Dermis blood vessel endothelial cell (primary cell): ENCODE data around the gene PTPRG. TPM values are rescaled to one million over a fixed set of nuclear protein-coding genes. Genes with fewer than 3 reads are reported as not detected.

Experiments
- DNase-seq: peaks from one replicate; pipeline ENCODE4 v3.0.0; 2010
- total RNA-seq: library from RNA; depleted of rRNA; stranded (reverse); fragments of >200 nt; gene quantifications from 2 replicates; pipeline ENCODE4 v1.2.3, GENCODE V29; 2014

Gene PTPRG
- total RNA-seq, 1 donor from 2014 or later: 26.0 TPM

DNA sequence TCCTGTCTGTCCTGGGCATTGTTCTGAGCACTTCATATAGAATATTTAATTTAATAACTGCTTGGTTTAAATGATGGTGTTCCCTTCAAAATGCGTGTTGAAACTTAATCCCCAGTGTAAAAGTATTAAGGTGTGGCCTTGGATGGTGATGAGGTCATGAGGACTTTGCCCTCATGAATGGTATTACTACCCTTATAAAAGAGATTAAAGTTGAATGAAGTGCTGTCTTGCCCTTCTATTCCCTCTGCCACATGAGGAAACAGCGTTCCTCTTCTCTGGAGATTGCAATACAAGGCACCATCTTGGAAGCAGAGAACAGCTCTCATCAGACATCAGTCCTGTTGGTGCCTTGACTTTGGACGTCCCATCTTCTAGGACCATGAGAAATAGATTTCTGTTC lies 374.4 kb downstream of the PTPRG start:
- DNase-seq: no peak

DNA sequence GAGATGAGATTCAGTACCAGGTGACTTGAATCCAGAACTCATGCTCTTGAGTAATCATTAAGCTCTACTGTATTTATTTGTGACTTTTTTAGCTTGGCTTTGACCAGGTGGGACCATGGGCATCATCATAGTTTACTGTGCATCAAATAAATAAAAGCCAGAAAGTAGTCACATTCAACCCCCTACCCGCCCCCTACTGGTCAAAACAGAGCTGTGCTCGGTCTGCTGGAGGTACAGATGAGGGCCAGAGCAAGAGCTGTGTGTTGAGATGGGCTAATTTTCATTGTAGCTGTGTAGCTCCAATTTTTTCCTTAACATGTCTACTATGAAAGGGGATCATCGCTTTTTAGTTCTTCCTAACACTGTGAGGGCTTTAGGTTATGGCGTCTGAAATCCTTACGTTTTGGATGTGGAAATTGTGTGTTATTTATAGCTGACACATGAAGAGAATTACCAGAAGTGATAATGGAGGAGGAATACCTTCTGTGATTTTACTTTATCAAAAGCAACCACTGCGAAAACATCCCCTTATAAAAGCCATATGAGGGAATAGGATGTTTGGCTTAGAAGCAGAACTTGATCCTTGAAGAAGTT lies 375.1 kb downstream of the PTPRG start:
- peak; percentile 66 for DNase-seq

DNA sequence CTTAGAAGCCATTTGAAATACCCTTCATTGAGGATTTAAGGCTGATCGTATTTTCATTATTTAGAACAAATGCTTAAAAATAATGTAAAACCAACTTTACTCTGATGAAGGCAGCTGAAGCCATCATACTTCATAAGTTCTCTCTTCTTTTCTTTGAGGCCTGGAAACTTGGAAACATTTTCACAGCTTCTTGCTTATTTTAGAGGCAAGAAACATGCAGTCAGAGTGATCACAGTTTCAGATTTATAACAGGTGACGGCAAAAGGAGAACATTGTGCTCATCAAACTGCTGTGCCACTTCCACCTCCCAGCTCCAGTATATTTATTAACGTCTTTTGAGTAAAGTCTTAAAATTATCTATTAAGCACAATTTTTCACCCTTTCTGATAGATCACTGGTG lies 376.1 kb downstream of the PTPRG start:
- no peak for DNase-seq

DNA sequence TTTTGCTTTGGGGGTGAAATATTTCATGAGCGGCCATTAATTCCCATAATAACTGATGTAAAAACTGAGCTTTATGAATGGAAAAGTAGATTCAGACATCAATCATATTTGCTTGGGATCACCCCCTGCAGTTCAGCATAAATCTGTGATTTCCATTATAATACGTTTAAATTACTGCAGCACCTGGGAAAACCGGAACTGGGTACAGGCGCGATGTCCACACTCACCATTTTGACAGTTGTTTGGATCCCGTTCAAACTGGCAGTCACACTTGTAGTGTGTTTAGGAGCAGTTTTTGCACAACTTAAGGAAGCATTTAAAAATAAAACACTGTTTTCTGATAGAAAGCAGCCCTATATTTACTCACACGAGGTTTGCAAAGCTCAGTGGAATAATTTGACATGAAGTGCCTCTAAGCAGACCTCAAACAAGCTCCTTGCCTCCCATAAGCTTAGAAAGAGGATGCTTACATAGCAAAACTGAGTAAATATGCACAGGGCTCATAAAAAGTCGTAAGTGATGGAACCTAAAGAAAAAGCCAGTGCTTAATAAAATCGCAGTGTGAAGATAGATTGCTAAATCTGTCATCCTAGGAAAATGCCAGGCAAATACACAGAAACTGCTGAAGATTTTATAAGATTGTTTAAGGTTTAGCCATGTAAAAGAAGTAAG lies 377.6 kb downstream of the PTPRG start:
- DNase-seq: no peak

DNA sequence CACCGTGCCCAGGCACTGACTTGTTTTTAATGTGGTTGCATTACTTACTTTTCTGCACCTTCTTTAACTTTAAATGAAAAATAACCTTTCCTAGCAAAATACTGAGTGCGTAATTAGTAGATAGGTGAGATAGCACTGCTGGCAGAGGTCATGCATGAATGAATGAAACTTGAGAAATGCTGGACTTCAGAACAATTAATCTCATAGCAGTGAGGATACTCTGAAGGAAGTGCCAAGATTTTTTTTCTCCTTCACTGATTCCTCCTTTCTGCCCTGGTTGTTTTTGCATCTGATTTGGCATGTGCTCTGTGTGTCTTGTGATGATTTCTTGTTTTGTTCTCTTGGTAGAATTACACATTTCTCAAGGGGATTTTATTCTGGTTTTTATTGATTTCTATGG lies 378.9 kb downstream of the PTPRG start:
- DNase-seq: no peak

DNA sequence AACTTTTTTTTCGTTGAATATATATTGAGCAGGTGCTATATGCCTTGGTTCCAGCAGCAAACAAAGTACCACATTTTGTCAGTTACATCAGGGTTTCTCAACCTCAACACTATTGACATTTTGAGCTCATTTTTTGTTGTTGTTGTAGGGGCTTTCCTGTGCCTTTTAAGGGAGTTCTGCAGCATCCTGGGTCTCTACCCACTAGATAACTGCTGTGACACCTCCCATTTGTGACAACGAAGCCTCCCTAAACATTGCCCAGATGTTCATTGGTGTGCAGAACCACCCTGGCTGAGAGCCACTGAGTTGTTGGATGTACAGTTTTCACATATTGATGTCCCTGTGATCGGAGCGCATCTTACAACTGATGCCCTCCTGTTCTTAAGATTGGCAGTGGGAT lies 382.6 kb downstream of the PTPRG start:
- DNase-seq: no peak

DNA sequence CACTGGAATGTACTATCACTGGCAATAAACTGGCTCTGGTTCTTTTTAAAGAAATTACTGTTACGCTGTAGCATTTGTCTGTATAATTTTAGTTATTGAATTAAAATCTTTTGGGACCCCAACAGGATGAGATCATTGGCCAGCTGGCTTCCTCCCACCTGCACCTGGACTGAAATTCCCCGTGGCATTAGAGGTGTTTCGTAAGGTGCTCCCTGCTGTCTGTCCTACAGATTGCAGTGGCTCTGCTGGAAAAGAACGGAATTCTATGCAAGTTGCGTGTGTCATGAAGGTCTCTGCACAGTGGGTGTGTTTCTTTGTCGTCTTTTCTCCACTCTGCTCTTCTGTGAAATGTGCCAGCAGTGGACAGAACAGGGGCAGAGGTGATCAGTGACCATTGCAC lies 383.4 kb downstream of the PTPRG start:
- DNase-seq: no peak

DNA sequence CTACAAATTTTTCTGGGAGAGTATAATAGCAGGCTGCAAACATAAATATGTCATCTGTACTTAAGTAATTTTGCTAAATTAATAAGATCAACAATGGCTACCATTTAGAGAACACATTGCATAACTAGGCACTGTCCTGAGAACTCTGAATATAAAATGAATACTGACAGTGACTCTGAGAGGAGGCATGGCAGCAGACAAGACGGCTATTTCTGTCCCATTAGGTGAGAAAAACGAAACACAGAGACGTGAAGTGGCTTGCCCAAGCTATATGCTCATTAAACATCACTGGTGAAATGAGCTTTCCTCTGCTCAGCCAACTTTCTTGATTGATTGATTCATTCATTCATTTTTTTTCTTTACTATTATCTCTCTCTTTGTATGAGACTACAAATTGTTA lies 384.3 kb downstream of the PTPRG start:
- DNase-seq: no peak

DNA sequence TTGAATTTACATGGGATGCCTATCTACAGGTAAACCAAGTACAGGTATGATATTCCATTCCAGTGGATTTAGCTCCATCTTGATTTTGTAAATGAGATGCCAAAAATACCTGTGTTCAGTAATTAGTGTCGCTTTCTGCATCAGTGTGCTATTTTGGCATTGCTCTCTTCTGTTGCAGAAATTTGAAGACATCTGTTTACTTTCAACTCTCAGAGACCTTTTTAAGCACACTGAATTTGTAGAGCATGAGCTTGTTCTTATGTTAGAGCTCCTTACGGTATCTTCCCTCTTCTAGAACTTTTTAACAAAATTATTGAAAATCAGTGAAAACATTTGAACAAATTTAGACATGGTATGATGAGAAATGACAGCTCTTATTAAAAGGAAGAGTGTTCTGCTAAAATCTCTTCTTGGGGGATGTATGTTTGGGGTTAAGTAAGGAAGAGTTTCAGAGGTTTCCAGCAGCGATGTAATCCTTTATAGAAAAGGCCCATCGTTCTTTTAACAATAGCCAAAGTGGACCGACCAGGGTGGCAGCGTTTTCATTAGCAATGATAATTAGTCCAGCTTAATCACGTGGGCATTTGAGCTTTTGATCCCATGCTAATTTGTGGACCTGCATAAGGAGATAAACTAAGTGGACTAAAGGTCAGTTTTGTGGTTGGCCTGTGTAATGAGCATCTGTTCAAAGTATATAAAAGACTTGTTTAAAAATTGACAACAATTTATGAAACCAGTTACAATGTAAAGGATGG lies 385.4 kb downstream of the PTPRG start:
- DNase-seq: no peak

DNA sequence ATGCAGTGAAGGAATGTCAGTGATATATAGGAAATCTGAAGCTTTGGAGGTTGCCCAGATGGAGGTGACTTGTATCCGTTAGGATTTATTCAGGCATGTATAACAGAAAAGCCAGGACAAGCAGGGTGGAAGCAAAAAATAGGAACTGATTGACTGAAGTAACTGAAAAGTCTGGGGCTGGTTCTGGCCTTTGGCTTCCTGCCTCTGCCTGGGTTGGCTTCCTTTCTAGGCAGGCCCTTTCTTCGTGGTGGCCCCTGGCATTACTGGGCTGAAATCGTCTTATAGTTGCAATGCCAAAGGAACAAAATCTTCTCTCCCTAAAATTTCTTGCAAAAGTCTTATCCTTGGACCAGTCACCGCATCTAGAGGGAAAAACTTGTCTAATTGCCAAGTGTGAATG lies 386.1 kb downstream of the PTPRG start:
- DNase-seq: no peak

DNA sequence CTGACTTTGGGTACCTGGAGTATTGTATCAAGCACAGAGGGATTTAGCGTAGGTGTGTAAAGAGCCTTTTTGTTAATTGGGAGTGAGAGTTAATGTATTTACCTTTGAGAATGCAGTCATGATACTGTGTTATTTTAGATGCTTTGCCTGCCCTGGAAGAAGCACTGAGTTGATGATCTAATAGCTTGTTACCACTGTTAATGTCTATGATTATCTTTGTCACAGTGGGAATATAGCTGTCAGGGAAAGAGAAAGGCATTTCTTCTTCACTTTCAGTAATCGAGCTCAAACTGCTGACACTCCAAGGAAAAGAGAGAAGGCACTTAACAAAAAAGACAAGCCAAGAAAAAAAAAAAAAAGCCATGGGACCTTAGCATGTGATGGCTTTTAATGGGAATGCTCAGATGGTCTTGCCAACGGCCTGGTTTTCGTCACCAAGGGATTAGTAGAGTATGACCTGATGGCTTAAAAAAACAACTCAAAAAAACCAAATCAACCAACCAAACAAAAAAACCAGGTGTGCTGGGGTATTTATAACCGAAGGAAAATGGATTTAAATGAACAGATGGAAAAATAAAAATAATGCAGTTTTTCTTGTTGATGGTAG lies 387.4 kb downstream of the PTPRG start:
- no peak for DNase-seq

DNA sequence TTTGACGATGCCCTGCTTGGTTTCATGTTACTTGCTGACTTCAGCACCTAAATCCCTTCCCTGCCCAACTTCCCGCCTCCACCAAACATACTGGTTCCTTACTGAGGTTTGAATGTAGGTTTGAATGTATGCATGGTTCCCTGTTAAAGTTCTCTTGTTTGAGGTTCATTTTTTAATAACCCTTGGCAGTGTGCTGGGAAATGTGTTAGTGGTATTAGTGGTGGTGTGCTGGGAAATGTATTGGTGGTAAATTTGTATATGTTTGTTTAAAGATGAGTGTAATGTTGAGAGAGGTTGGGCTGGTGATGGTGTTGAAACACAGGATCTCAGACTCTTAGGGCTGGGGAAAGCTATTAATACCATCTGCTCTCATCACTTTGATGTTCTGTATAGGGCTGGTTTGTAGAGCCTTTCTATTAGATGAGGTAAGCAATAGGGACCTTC lies 392.7 kb downstream of the PTPRG start:
- no peak for DNase-seq

DNA sequence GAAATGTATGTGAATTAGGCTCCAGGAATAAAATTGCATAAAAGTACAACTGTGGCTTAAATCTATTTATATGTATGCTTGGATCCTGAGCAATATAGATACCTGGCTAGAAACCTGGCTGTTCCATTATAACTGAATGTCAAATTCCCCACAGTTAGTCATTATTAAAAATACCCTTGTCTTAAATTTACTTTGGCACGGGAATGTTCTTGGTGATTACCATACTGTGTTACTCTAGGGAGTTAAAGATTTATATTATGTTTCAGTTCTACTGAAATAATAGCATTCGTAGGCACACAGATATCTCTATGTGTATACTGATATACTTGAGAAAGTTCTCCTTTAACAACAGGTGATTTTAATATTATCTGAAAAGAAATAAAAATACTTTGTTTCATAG lies 394.1 kb downstream of the PTPRG start:
- no peak for DNase-seq

DNA sequence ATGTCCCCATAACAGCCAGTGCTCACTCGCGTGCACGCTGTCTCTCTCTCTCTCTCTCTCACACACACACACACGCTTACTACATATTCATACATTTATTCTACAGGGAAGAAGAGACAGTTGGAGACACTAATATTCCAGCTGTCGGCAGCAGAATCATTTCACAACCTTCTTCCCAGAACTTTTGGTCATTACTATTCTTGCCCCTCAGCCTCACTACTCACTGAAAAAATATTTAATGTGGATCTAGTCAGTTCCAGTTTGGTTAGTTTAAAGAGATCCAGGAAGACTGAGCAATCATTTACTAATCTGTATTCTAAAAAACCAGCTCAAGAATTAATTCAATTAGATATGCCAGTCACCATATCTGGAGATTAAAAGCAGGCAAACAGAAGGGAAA lies 394.9 kb downstream of the PTPRG start:
- DNase-seq: no peak

DNA sequence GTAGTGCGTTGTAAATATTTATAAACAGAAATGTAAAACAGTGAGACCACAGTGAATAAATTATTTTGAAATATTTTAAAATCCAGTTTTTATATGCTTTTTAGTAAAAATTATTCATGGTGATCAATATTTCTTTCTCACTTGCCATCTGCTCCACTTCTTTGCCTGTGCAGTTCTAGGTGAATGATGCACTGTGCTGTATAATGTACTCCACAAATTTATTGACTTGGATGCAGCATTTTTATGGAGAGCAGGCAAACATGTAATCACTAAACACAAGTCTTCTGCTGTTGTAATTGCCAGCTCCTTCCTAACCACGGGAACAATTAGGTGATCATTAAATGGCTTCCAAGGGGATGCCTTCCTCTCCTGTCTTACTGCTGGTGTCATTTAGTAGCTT lies 395.9 kb downstream of the PTPRG start:
- no peak for DNase-seq

DNA sequence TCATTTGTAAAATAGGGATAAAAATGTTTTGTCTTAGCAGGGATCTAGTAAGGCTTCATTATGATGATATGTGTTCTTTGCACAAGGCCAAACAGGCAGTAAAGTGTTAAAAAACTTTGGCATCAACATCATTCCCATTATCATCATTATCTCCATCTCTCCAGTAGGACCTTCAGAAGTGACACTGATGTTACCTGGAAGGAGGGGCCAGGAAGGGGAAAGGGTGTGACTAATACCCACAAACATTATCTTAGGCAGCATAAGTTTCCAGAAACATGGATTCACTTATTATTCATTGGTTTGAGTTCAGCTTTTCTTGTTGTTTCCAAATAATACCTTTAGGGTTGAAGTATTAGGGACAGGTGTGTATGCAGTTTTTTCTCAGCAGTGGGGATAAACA lies 399.6 kb downstream of the PTPRG start:
- DNase-seq: no peak

DNA sequence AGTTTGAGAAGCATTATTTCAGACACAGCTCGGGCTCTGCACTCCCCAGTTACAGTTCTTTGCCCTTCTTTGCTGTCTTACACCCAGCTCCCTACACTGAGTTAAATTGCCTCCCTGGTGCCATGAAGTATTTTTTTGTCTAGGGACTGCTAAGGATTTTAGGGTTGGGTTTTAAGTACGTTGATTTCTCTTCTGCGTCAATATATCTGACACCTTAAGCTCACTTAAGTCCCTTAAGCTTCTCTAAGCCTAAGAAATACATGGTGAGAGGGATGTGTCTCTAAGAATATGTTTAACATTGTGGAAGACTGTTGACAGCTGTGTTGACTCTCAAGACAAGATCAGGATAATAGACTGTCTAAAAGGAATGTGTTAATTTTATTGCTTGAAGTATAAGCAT lies 400.5 kb downstream of the PTPRG start:
- DNase-seq: no peak

DNA sequence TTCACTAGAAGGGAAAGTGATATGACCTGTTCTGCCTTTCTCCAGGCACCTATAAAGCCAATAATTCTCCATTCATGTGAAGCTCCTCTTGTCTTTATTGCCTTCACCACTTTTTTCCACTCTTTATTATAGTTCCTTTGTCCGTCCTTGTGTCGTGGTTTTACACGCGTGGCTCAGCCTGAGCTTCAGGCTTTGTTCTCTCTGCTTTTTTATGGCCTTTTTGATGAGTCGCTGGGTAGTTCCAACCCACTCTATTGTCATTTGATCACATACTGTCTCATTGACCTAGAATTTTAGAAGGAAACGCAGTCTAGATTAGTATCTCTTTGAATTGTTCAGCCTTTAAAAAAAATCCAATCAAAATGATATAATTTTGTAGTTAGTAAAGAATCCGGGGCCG lies 403.2 kb downstream of the PTPRG start:
- no peak for DNase-seq

DNA sequence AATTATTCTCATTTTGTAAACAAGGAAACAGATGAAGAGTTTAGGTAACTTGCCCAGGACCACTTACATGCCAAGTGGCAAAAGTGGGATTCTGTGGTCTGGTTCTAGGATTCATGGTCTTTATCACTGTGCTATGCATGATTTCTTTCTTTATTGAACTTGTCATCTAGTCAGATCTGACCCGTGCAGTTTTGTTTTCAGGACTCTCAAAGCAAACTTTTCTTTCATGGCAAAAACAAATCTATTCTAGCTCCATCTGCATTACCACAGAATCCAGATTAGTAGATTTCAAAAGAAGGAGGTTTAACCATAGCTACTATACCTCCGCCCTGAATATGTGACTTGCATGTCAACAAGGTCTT lies 404.4 kb downstream of the PTPRG start:
- no peak for DNase-seq

DNA sequence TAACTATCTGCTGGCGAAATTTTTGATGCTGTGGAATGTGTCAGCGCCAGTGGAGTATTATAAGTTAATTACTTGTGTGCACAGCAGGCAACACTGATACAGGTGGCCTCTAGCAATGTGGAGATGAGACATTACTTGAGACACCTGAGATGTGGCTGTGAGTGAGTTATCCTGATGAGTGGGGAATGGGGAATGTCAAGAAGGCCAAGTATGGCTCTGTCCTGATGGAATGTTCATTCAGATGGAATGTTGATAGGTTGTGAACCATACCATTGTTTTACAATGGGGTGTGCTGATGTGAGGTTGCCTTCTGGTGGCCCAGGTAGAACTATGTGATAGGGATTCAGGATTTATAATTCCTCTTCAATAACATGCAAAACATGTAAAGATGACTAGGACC lies 404.8 kb downstream of the PTPRG start:
- no peak for DNase-seq

DNA sequence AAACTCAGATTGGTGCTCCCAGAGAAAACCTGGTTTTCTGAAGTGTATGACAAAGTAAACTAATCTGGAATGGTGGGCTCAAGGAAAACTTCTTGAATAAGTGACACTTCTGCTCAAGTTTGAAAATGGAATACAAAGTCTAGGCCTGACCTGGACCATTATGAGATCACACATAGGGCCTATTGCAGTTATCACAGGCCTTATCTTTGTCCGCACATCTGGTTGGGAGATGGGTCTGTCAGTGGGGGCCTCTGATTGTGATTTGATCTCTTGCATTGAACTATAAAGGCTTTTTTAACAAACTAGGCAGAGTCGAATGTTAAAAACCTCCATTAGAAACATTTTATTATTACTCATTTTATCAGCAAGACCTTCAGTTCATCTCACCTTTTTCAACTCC lies 405.6 kb downstream of the PTPRG start:
- no peak for DNase-seq

DNA sequence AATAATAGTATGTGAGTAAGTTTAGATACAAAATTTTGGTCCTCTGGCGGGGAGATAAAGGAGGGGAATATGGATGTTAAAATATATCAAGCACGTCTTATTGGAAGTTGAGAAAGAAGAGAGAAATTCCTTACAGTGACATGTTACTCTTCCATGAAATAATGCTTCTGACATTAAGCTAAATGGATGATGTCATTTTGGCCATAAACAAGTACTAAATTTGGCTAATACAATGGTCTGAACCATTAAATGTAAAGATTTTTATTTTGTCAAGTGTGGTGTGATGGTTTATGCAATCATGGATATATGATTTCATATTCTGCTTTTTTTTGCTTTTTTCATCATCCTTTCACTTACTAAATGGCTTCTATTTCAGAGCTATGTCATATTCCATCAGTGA lies 406.6 kb downstream of the PTPRG start:
- DNase-seq: no peak

DNA sequence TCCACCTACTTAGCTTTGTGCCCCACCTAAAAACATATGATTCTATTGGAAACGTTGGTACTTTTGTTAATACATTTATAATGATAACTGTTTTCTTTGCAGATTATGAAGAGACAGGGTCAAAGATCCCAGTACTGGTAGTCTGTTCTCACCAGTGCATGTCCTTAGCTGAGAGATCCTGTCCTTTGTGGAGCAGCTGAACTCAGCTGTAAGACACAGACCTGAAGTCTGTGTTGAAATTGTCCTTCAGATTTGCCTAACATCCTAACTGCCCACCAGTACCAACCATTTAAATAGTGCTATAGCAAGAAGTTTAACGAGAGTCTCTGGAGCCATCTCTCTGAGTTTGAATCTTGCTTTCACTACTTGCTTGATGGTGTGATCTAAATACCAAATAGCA lies 413.3 kb downstream of the PTPRG start:
- DNase-seq: no peak

DNA sequence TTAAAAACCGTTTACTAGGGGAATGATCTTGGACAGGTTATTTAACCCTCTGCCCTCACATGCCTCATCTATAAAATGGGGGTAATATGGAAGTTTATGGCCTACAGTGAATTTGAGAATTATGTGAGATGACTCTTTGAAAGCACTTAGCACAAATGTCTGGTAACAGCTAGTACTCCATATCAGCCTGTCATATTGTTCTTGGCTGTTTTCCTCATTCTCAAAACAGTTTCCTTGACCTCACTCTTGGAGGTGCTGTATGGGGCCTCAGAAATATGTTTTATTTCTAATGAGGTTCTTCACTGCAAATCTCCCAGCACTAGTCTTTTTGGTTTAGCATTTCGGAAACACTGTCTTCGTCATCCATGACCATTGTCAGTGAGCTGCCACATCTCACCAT lies 413.8 kb downstream of the PTPRG start:
- no peak for DNase-seq
